Measurements from ENCODE around the gene UBFD1.

DNA sequence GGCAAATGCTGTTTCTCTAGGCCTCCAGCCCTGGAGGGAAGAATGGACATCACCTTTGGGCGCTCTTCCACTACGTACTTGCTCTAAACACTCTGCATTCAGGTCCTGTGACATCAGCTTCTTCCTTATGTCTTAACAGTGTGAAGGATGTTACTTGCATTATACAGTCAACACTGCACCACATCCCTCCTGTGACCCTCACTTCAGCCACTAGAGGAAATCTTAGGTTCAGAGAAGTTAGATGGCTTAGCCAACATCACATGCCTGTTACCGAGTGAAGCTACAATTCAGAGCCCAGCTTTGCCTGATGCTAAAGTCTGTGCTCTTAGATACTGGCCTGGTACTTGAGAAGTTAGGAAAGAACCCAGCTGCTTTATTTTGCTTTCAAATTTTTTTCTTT lies 18.3 kb downstream of the UBFD1 start:
- TF ChIP-seq SUZ12 (IDR thresholded peaks at IDR 0.05; ENCODE audit: extremely low read depth, insufficient read depth, insufficient read length) (no peak), YY1 (IDR thresholded peaks at IDR 0.05; ENCODE audit: insufficient read depth, insufficient read length) (no peak), ZNF274 (IDR thresholded peaks at IDR 0.05; ENCODE audit: low read depth, low read length) (no peak)

Measured in NT2/D1 (cell line).